ENCODE data around the gene HRNR.

HRNR gene

GRCh38 chr1:152228831-152229230 is 4.8 kb upstream of the HRNR start:
- H3F3A ChIP-seq (ENCODE audit: low read depth): no peaks in the 10 kb centered on the region
- no peaks in the 10 kb centered on the region for H3K27me3 ChIP-seq (ENCODE audit: insufficient read depth, low read length, poor library complexity, severe bottlenecking)
- no peak overlapping the region for H2AFZ ChIP-seq (ENCODE audit: low read length)
- H3K9ac ChIP-seq (ENCODE audit: low read depth, low read length, poor library complexity, severe bottlenecking): no peak overlapping the region
- H3K36me3 ChIP-seq (ENCODE audit: insufficient read depth, low read length): no peaks in the 10 kb centered on the region
- H3K9me2 ChIP-seq (replicated peaks; ENCODE audit: low read depth, low read length): no peaks in the 10 kb centered on the region
- no peaks in the 10 kb centered on the region for H3K79me2 ChIP-seq (ENCODE audit: insufficient read depth, low read length)
- H3K4me2 ChIP-seq (ENCODE audit: low read depth, low read length, poor library complexity, severe bottlenecking): no peak overlapping the region
- no peak for TF ChIP-seq CTCF (conservative IDR thresholded peaks at IDR 0.05; ENCODE audit: low read length)
- TF ChIP-seq EZH2phosphoT487 (IDR thresholded peaks at IDR 0.05; ENCODE audit: borderline replicate concordance): no peak
- no peaks in the 10 kb centered on the region for H3K9me3 ChIP-seq (ENCODE audit: insufficient read depth, low read depth, low read length)
- H4K20me1 ChIP-seq (ENCODE audit: insufficient read depth, low read length, poor library complexity, severe bottlenecking): no peaks in the 10 kb centered on the region
- H3K4me3 ChIP-seq (ENCODE audit: low read length, poor library complexity, severe bottlenecking): no peak overlapping the region
- H3K4me1 ChIP-seq (ENCODE audit: insufficient read depth, low read length, poor library complexity, severe bottlenecking): no peaks in the 10 kb centered on the region

DNA sequence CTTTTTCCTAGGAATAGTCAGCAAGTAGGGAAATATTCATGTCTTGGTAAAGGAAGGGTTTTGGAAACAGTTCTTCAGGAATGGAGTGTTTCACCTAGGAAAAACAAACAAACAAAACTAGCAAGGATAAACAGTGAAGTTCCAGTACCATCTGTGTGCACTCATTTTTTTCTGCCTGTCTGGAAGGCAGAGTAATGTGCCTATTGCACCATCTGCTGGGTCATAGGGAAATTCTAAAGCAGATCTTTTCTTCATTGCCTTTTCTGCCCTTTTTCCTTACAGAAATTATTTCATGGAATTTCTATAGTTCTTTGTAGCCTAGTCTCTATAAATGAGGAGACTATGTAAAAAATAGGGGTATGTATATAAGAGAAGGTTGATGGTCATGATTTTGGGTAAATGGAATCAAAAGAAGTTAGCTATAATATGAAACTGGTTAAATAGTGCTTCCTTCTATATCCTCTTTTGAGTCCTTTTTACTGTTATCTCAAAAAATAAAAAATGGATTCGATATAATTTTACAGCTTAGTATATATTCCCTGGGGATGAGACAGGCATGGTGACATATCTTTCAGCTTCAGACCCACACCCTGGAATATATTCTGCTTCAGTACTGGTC is 3.4 kb upstream of the HRNR start:
- H3K36me3 ChIP-seq (ENCODE audit: insufficient read depth, low read length): no peaks in the 10 kb centered on the region
- TF ChIP-seq CTCF (conservative IDR thresholded peaks at IDR 0.05; ENCODE audit: low read length) (peak; percentile 35), EZH2phosphoT487 (IDR thresholded peaks at IDR 0.05; ENCODE audit: borderline replicate concordance) (no peak)
- H4K20me1 ChIP-seq (ENCODE audit: insufficient read depth, low read length, poor library complexity, severe bottlenecking): no peaks in the 10 kb centered on the region
- no peaks in the 10 kb centered on the region for H3F3A ChIP-seq (ENCODE audit: low read depth)
- no peaks in the 10 kb centered on the region for H3K79me2 ChIP-seq (ENCODE audit: insufficient read depth, low read length)
- H3K4me1 ChIP-seq (ENCODE audit: insufficient read depth, low read length, poor library complexity, severe bottlenecking): no peaks in the 10 kb centered on the region
- H3K9me3 ChIP-seq (ENCODE audit: insufficient read depth, low read depth, low read length): no peaks in the 10 kb centered on the region; the same call in 1 of the 2 replicates
- no peaks in the 10 kb centered on the region for H3K27me3 ChIP-seq (ENCODE audit: insufficient read depth, low read length, poor library complexity, severe bottlenecking)
- no peaks in the 10 kb centered on the region for H3K9me2 ChIP-seq (replicated peaks; ENCODE audit: low read depth, low read length)
- no peak overlapping the region for H3K4me2 ChIP-seq (ENCODE audit: low read depth, low read length, poor library complexity, severe bottlenecking)
- no peak overlapping the region for H2AFZ ChIP-seq (ENCODE audit: low read length)
- no peak overlapping the region for H3K9ac ChIP-seq (ENCODE audit: low read depth, low read length, poor library complexity, severe bottlenecking)
- no peak overlapping the region for H3K4me3 ChIP-seq (ENCODE audit: low read length, poor library complexity, severe bottlenecking)

DNA sequence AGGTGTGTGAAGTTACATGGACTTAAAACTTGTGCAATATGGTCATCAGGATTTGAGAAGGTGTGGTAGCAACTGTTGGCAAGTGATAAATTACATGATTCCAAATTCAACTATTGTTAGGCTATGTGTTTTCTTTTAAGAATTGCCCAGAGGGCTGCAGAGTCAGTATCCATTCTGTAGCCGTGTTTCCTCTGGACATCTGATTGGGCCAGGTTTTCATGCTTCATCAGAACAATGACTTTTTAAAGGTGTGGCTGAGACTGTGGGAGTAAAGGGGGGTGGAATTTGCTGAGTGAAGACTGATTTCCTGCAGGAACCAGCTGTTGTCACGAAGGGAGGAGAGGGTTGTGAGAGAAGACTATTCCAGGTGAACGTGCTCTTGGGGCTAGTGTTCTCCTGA is 1.7 kb upstream of the HRNR start:
- H3K36me3 ChIP-seq (ENCODE audit: insufficient read depth, low read length): no peaks in the 10 kb centered on the region
- no peaks in the 10 kb centered on the region for H3K4me1 ChIP-seq (ENCODE audit: insufficient read depth, low read length, poor library complexity, severe bottlenecking)
- H3K9me2 ChIP-seq (replicated peaks; ENCODE audit: low read depth, low read length): no peaks in the 10 kb centered on the region
- no peaks in the 10 kb centered on the region; the same call in 1 of the 2 replicates for H3K9me3 ChIP-seq (ENCODE audit: insufficient read depth, low read depth, low read length)
- H2AFZ ChIP-seq (ENCODE audit: low read length): no peak overlapping the region
- no peaks in the 10 kb centered on the region for H3F3A ChIP-seq (ENCODE audit: low read depth)
- no peak overlapping the region for H3K4me2 ChIP-seq (ENCODE audit: low read depth, low read length, poor library complexity, severe bottlenecking)
- TF ChIP-seq EZH2phosphoT487 (IDR thresholded peaks at IDR 0.05; ENCODE audit: borderline replicate concordance) (no peak), CTCF (conservative IDR thresholded peaks at IDR 0.05; ENCODE audit: low read length) (no peak)
- no peak overlapping the region for H3K9ac ChIP-seq (ENCODE audit: low read depth, low read length, poor library complexity, severe bottlenecking)
- H4K20me1 ChIP-seq (ENCODE audit: insufficient read depth, low read length, poor library complexity, severe bottlenecking): no peaks in the 10 kb centered on the region
- H3K79me2 ChIP-seq (ENCODE audit: insufficient read depth, low read length): no peaks in the 10 kb centered on the region
- no peaks in the 10 kb centered on the region for H3K27me3 ChIP-seq (ENCODE audit: insufficient read depth, low read length, poor library complexity, severe bottlenecking)
- no peak overlapping the region for H3K4me3 ChIP-seq (ENCODE audit: low read length, poor library complexity, severe bottlenecking)
